ENCODE data around the gene ARID3A.

DNA sequence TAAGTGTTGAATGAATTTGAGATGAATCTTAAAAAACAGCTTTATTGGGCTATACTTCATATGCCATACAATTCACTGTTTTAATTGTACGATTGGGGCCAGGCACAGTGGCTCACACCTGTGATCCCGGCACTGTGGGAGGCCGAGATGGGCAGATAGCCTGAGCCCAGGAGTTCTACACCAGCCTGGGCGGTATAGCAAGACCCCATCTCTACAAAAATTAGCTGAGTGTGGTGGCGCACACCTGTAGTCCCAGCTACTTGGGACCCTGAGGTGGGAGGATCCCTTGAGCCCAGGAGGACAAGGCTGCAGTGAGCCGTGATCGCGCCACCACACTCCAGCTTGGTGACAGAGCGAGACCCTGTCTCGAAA is 10.3 kb downstream of the ARID3A start:
- no peak for TF ChIP-seq EZH2 (IDR thresholded peaks at IDR 0.05)
- no peak for TF ChIP-seq POLR2AphosphoS5 (IDR thresholded peaks at IDR 0.05; ENCODE audit: borderline replicate concordance, low read depth, low read length)

All from SK-N-MC (cell line).